NCI-H1694 treated with DMSO at 0.1 percent for 48 hours (cell line): ENCODE results near the gene MLN.

Source experiments
- DNase-seq: peaks from one replicate; lab custom pipeline; 2025; lab: John Stamatoyannopoulos, UW

MLN gene

GRCh38 chr6:33771146-33772081, 32.4 kb downstream of the MLN start:
- peak; percentile 63 for DNase-seq

DNA sequence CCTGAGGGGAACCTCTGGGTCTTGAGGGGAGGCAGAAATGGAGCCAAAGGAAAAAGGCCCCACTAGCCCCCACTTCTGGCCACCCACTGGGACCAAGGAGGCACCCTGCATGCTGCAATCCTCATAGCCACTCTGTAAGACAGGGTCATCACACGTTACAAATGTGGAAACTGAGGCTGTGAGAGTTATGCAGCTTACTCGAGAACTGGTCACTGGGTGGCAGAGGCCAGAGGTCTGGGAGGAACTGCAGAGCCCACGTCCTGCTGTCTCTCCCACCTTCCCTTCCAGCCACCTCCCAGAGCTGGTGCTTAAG, 33.0 kb downstream of the MLN start:
- DNase-seq = no peak

- no peak for DNase-seq
Measured at GRCh38 chr6:33770124-33770832, 33.5 kb downstream of the MLN start.

GRCh38 chr6:33769248-33769821, 34.5 kb downstream of the MLN start:
- DNase-seq = no peak

DNA sequence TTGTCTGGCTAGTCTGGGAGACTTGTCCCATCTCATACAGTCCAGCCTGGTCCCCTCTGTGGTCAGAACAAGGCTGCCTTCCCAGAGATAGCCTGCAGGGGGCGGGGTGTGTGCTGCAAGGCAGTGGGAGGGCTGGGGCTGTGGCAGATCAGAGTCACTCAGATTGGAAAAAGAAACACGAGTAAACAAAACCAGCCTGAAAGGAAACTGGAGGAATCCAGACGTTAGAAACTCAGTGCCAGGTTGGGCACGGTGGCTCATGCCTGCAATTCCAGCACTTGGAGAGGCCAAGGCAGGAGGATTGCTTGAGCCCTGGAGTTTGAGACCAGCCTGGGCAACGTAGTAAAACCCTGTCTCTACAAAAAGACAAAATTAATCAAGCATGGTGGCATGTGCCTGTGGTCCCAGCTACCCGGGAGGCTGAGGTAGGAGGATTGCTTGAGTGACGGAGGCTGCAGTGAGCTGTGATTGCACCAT, 35.1 kb downstream of the MLN start:
- peak; percentile 43 for DNase-seq

DNA sequence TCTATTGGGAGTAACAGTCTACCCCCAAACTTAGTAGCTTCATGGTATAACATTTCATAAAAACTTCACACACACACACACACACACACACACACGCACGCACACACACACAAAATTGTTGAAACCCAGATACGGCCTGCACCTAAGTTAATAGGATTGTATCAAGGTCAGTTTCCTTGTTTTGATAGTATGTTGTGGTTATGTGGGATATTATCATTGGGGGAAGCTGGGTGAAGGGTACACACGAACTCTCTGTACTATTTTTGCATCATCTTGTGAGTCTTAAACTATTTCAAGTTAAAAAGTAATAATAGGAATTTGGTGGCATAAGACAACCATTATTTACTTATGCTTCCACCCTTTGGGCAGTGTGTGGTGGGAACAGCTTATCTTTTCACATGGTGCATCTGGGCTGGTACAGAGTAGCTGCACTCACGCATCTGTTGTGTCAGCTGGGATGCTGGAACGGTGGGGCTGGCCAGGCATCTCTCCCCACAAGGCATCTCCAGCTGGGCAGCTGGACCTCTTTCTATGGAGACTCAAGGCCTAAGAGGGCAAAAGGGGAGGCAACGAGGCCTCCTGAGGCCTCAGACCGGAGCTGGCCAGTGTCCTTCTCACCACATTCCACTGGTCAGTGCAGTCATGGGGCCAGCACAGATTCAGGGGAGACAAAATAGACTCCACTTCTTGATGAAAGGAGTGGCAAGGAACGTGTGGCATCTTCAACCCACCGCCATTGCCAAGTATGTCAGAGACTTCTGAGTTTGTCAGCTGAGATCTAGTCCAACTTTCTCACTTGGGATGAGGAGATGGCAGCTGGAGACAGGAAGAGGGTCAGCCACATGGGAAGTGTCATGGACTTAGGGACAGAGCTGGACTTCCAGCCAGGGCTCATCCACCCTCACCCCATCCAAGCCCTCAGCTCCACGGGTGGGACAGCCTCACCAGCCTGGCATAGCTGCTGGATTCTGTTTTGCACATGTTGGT, 36.6 kb downstream of the MLN start:
- DNase-seq = no peak

DNA sequence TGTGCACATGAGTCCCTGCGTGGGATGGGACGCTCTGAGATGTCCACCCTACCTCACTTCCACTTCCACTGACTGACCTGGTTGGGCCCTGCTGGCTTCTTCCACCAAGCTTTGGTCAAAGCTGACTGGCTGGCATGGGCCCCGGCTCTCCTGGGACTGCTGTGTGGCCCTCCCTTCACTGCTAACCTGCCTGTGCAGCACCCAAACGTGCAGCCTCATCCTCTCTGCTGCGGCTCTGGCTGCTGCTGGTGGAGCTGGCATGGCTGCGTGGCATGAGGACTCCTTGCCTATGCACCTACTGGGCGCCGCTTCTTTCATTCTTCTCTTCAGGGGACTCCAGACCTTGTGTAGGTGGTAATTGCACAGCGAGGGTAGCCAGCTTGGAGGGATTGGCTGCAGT, 38.4 kb downstream of the MLN start:
- no peak for DNase-seq

- DNase-seq = no peak
Measured at GRCh38 chr6:33764036-33764435, 39.8 kb downstream of the MLN start.

- no peak for DNase-seq
Measured at GRCh38 chr6:33763483-33763882, 40.3 kb downstream of the MLN start.

DNA sequence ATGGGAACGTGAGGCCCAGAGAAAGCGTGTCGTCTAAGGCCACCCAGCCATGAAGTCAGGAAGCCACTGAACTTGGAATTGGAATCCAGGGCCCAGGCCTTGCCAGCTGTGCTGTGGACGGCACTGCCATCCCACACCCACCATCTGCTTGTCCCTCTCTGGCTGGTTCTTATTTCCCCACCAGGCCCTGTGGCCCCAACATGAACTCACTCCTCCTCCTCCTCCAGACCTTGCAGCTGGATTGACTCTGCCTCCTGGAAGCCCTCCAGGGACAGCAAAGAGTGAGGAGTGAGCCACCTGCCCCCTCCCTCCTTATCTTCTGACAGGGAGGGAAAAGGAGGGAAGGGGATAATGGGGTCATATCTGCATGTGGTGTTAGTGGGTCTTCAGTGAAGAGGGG, 41.1 kb downstream of the MLN start:
- DNase-seq = no peak

- DNase-seq = peak; percentile 55
Measured at GRCh38 chr6:33761922-33762629, 41.7 kb downstream of the MLN start.

GRCh38 chr6:33761581-33761921, 42.3 kb downstream of the MLN start:
- no peak for DNase-seq

- no peak for DNase-seq
Measured at GRCh38 chr6:33759887-33760629, 43.7 kb downstream of the MLN start.

GRCh38 chr6:33758815-33759216, 45.0 kb downstream of the MLN start:
- no peak for DNase-seq

- DNase-seq = no peak
Measured at GRCh38 chr6:33757906-33758305, 45.9 kb downstream of the MLN start.

DNA sequence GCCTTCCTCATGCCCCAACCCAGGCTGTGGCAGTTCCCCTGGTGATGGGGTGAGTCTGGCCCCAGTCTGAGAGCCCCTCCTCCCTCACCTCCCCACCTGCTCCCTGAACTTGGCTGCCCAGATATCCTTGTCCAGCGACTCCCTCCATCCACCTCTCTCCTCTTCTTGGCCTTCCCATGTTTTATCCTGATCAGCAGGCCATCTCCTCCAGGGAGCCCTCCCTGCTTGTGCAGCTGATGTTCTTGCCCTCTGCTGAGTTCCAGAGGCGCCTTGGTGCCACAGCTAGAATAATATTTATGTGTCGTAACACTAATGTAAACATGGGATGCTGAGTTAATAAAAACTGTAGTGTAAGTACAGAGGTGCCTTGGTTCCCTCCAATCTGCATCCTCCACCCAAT, 46.7 kb downstream of the MLN start:
- DNase-seq = no peak

GRCh38 chr6:33756211-33756954, 47.4 kb downstream of the MLN start:
- no peak for DNase-seq

DNA sequence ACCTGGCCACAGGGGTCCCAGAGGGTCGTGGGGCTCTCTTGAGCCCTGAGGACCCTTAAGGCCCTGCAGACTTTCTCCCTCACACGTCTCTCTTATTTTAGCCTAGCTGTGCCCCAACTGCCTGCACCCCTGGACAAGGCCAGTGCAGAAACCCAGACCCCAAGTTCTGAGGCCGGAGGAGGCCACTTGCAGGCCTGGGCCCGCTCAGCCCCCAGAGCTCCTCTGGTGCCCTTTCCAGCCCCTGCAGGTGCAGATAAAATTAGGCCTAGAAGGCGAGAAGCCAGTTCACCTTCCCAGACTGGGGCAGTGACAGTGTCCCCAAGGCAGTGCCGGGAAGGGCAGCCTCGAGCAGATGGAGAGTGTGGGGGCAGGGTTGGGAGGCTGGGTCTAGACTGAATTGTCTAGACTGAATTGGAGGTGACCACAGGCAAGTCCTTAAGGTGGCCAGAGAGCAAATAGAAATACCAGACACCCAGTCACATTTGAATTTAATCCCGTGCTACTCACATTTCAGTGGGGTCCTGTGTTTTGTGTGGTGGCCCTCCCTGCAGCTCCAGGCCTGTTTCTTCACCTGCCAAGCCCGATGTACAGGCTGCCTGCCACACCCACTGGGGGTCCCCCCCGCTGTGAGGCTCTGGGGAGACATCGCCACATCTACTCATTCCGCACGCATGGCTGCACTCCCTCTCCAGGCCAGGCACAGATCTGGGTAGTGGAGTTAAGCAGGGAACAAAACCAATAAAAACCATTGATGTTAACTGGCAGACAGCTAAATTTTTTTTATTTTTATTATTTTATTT, 48.5 kb downstream of the MLN start:
- no peak for DNase-seq

DNA sequence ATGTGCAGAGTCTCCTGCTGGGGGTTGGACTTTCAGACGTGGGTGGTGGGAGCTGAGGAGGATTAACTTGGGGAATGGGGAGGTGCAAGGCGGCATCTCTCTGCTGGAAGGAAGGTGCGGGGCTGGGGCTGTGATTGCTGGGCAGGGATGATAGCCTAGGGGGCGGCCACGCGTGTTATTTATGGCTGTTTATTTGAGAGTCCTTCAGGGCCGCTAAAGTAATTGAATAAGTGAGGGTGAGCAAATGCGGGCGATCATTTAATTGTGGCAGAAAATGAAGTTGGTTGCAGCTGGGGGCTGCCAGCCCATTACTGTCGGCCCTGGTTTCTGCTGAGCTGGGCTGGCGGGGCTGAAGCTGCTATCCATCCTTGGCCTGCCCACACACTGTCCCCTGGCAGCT, 49.6 kb downstream of the MLN start:
- DNase-seq = no peak
